ENCODE results near the gene CALM3. TPM values are rescaled to one million over a fixed set of nuclear protein-coding genes. Genes with fewer than 3 reads are reported as not detected.

CALM3 gene
- total RNA-seq, 6 experiments from 2014 or later: 83.8 to 119 (median 92.2) TPM

DNA sequence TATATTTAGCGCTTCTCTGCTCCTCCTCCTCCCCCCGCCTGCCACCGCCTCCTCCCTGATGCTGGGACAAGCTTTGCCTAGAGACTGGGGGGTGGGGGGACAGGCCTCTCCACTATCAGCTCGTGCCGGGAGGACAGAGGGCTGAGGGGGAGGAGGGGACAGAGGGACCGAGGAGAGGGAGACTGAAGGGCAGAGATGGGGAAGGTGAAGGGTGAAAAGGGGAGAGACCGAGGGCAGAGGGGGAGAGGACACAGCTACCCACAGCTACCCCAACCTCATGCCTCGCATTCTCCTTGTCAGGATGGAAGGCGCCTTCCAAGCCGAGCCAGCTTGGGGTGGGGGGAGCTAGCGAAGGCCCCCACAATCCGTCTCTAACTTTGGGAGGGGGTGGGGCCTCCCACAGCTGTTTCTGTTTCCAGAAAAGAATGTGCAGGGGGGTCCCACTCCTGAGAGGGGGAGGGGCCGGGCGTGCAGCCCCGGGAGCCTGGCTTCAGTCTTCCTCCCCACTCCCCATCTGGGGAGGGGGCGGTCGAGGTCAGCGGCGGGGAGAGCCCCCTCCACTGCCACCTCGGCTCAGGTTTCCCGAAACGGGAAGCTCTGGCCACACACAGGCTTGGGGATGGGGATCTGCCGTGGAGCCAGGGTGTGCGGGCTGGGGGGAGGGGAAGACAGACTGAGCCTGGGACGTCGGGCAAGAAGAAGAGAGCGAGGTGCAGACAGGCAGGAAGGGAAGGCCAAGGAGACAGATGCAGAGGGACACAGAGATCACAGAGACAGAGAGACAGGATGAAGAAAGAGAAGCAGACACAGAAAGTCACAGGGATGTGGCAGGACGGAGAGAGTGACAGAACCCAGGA is 58.2 kb downstream of the CALM3 start:
- DNase-seq (peak in 2 of 3 donors; percentile 36 to 60), ATAC-seq (no peak)
- Histone ChIP-seq H3K36me3 (no peaks in the 10 kb centered on the region), H3K27me3 (no peaks in the 10 kb centered on the region), H3K4me3 (peak overlapping the region; percentile 44 to 61 (median 51)), H3K4me1 (peaks cover 0 to 10% (median 0%) of the 10 kb centered on the region in 4 donors), H3K27ac (peak overlapping the region in 1 of 3 donors; percentile 57), H3K9me3 (no peaks in the 10 kb centered on the region)
- 6% methylated on average over 22 of the region's 28 CpGs for WGBS (ENCODE audit: insufficient coverage, low coverage, low lambda C conversion rate, missing lambda C conversion rate)
- TF ChIP-seq, protein P1, sequence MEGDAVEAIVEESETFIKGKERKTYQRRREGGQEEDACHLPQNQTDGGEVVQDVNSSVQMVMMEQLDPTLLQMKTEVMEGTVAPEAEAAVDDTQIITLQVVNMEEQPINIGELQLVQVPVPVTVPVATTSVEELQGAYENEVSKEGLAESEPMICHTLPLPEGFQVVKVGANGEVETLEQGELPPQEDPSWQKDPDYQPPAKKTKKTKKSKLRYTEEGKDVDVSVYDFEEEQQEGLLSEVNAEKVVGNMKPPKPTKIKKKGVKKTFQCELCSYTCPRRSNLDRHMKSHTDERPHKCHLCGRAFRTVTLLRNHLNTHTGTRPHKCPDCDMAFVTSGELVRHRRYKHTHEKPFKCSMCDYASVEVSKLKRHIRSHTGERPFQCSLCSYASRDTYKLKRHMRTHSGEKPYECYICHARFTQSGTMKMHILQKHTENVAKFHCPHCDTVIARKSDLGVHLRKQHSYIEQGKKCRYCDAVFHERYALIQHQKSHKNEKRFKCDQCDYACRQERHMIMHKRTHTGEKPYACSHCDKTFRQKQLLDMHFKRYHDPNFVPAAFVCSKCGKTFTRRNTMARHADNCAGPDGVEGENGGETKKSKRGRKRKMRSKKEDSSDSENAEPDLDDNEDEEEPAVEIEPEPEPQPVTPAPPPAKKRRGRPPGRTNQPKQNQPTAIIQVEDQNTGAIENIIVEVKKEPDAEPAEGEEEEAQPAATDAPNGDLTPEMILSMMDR (IDR thresholded peaks at IDR 0.05): no peak
- TF ChIP-seq POLR2A (IDR thresholded peaks at IDR 0.05): no peak
- intact Hi-C loops (cut with DNase I): loop anchor here in 1 of 2 donors (5.0 kb wide), 1 partner anchor 47 kb away; no protein-coding TSS in a partner anchor

DNA sequence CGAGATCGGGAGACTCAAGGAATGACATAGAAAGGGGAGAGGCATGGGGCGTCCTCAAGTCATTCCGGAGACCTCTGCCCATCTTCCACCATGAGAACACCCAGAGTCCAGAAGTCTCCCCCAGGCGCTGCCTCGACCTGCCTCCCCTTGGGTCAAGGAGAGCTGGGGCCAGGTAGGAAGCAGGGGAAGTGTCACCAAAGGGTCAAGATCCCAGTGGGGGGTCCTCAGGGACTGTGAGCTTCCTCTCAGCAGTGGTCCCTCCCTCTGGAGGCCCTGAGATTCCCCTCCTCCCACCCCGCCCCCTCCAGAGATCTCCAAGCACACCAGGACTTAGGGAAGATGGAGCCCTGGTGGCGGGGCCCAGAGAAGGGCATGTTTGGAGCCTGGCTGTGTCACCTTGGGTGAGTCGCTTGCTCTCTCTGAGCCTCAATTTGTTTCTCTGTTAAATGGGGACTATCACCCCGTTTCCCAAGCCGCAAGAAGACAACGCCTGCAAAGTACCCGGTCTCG is 58.9 kb downstream of the CALM3 start:
- intact Hi-C loops (cut with DNase I): loop anchor here in 1 of 2 donors (5.0 kb wide), 1 partner anchor 48 kb away; no protein-coding TSS in a partner anchor
- 2% methylated on average over 8 of the region's 14 CpGs for WGBS (ENCODE audit: insufficient coverage, low coverage, low lambda C conversion rate, missing lambda C conversion rate)
- peaks cover 0 to 10% (median 0%) of the 10 kb centered on the region in 4 donors for H3K4me1 ChIP-seq
- peak overlapping the region in 1 of 3 donors; percentile 57 for H3K27ac ChIP-seq
- ATAC-seq (no peak), DNase-seq (no peak)
- no peak for TF ChIP-seq POLR2A (IDR thresholded peaks at IDR 0.05)
- TF ChIP-seq, protein P1 (IDR thresholded peaks at IDR 0.05): no peak
- no peaks in the 10 kb centered on the region for H3K27me3 ChIP-seq
- no peaks in the 10 kb centered on the region for H3K9me3 ChIP-seq
- no peaks in the 10 kb centered on the region for H3K36me3 ChIP-seq
- H3K4me3 ChIP-seq: peak overlapping the region; percentile 44 to 61 (median 51)

Other genes with a start within 250 kb of the CALM3 start
- gene CCDC8, start 187.8 kb upstream of the CALM3 start, total RNA-seq: under 1 TPM in 5 of 6 experiments, not detected in 1; 0.26 to 0.55 (median 0.44) TPM
- not detected for gene PNMA8C, start 172.4 kb upstream of the CALM3 start, total RNA-seq
- under 1 TPM in 4 of 6 experiments, not detected in 2; 0.06 to 0.26 (median 0.23) TPM for gene PNMA8A, start 129.8 kb upstream of the CALM3 start, total RNA-seq
- gene PNMA8B, start 105.5 kb upstream of the CALM3 start, total RNA-seq: under 1 TPM; 0.20 to 0.55 (median 0.33) TPM
- gene PTGIR, start 23.8 kb downstream of the CALM3 start, total RNA-seq: 1 to 10 TPM; 2.4 to 4.1 (median 3.0) TPM
- not detected for gene GNG8, start 34.9 kb downstream of the CALM3 start, total RNA-seq
- gene DACT3, start 59.9 kb downstream of the CALM3 start, total RNA-seq: 1 to 10 TPM in 3 of 6 experiments, under 1 TPM in 3; 0.46 to 1.6 (median 0.93) TPM
- 10 to 100 TPM; 15.1 to 20.2 (median 16.9) TPM for gene PRKD2, start 115.8 kb downstream of the CALM3 start, total RNA-seq
- gene FKRP, start 144.7 kb downstream of the CALM3 start, total RNA-seq: 1 to 10 TPM; 5.8 to 9.5 (median 7.4) TPM
- gene STRN4, start 145.1 kb downstream of the CALM3 start, total RNA-seq: 10 to 100 TPM; 16.9 to 28.1 (median 23.7) TPM
- gene SLC1A5, start 187.3 kb downstream of the CALM3 start, total RNA-seq: 1 to 10 TPM; 1.8 to 8.0 (median 4.4) TPM
- gene AP2S1, start 249.5 kb downstream of the CALM3 start, total RNA-seq: 10 to 100 TPM; 67.2 to 82.6 (median 73.6) TPM